ENCODE results near the gene CSK.
A peak's percentile ranks its signal among the peaks of the same experiment; 100 is the strongest.

The CSK gene

DNA sequence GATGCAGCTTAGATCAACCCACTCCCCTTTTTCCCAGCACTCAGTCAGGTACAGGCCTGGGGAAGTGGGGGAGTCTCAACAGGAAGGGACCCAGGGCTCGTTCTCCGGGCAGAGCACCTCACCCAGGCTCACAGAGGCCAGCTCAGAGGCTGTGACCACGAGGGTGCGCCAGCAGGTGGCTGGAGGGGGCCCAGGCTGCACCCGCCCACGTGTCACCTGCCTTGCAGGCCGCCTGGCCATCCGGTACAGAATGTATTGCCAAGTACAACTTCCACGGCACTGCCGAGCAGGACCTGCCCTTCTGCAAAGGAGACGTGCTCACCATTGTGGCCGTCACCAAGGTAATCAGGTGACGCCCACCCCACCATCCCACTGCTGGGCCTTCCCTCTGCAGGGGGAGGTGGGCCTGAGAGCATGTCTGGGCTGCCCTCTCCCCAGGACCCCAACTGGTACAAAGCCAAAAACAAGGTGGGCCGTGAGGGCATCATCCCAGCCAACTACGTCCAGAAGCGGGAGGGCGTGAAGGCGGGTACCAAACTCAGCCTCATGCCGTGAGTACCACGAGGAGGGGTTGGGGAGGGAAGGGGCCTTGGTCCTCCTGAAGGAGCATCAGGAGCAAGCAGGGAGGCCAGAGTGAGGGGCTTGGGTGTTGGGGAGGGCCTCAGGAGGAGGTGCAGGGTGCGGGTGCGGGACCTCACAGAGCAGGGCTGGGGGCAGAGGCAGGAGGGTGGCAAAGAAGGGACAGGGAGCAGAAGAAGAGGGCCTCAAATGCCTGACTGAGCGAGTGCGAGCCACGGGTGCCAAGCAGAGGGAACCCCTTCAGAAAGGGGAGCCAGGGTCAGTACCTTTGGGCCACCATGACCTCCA lies 16.7 kb downstream of the CSK start:
- intact Hi-C loops (cut with DNase I) = no loop called here
- DNase-seq = peak in 1 of 10 donors; percentile 79

DNA sequence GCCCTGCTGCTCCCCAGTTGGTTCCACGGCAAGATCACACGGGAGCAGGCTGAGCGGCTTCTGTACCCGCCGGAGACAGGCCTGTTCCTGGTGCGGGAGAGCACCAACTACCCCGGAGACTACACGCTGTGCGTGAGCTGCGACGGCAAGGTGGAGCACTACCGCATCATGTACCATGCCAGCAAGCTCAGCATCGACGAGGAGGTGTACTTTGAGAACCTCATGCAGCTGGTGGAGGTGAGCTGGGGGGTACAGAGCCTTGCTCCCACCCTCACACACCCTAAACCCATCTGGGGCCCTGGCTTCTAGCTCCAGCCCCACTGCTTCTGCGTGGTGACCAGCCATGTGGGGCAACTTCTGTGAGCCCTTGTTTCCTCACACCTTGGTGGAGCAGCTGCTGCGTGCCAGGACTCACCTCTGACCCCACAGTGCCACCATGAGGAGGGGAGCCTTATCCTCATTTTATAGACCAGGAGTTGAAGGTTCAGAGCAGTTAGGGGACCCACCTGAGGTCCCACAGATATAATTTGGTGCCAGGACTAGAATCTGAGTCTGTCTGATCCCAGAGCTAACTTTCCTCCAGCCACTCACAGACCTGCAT lies 17.5 kb downstream of the CSK start:
- DNase-seq = no peak
- intact Hi-C loops (cut with DNase I) = no loop called here

DNA sequence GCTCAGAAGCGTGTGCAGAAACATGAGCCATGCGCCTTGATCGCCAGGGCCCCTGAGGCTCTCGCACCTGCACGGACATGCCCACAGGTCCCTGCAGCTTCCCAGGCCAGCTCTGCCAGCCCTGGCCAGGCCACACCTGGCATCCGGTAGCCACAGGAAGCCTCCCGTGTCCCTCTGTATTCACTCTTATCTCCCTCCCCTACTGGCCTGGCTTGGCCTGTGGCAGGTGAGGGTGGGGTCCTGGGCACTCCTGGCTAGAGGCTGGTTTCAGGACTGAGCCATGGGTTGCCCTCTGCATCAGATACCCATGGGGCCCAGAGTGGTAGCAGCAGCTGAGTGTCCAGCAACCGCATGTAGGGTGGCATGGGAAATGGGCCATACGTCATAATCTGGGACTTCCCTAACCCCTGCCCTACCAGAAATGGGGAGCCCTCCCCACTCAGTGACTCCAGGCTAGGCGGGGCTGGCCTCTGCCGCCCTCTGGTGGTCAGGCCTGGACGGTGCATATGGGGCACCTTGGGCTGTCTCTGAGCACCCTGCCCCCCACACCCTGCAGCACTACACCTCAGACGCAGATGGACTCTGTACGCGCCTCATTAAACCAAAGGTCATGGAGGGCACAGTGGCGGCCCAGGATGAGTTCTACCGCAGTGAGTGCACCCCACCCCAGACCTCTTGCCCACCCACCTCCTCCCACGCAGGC lies 18.1 kb downstream of the CSK start:
- intact Hi-C loops (cut with DNase I) = loop anchor here (1.0 kb wide), 1 partner anchor 29 kb away; no protein-coding TSS in a partner anchor

DNA sequence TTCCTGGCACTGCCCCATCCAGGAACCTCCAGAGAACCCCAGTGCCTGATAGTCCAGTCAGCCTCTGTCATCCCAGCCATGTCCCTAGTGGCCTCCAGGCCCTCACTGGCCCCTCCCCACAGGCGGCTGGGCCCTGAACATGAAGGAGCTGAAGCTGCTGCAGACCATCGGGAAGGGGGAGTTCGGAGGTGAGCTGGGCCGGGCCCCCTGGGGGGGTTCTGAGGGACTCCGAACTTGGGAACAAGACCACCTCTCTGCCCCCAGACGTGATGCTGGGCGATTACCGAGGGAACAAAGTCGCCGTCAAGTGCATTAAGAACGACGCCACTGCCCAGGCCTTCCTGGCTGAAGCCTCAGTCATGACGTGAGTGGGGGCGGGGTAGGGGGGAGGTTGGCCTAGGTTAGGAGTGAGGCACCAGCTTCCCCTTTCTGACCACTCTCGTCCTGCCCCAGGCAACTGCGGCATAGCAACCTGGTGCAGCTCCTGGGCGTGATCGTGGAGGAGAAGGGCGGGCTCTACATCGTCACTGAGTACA lies 18.7 kb downstream of the CSK start:
- DNase-seq = peak in 1 of 10 donors; percentile 68
- intact Hi-C loops (cut with DNase I) = loop anchor here (1.0 kb wide), 1 partner anchor 29 kb away; no protein-coding TSS in a partner anchor

More for the DNA sequence above, 18.1 kb downstream of the CSK start:
- DNase-seq = peak in 9 of 10 donors; percentile 53 to 96 (median 71)

DNA sequence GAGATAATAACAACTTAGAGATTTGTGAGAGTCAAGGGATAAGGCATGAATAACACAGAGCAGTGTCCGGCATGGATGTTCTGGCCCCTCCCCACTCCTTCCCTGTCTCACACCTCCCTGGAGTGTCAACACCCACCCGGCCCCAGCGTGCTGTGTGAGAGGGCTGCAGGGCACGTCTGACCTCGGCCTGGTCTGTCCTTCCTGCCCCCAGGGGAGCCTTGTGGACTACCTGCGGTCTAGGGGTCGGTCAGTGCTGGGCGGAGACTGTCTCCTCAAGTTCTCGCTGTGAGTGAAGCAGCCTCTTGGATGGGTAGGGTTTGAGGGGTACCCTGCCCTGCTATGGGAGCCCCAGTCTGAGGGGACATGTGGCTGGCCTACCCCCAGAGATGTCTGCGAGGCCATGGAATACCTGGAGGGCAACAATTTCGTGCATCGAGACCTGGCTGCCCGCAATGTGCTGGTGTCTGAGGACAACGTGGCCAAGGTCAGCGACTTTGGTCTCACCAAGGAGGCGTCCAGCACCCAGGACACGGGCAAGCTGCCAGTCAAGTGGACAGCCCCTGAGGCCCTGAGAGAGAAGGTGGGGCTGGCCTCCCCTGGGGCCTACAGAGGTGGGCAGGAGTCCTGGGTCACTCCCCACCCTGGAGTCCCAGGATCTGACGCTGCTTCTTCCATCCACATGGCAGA lies 19.6 kb downstream of the CSK start:
- intact Hi-C loops (cut with DNase I) = no loop called here
- peak in 1 of 10 donors; percentile 79 for DNase-seq

DNA sequence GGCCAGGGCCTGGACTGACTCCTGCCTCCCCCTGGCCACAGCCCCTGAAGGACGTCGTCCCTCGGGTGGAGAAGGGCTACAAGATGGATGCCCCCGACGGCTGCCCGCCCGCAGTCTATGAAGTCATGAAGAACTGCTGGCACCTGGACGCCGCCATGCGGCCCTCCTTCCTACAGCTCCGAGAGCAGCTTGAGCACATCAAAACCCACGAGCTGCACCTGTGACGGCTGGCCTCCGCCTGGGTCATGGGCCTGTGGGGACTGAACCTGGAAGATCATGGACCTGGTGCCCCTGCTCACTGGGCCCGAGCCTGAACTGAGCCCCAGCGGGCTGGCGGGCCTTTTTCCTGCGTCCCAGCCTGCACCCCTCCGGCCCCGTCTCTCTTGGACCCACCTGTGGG lies 20.4 kb downstream of the CSK start:
- intact Hi-C loops (cut with DNase I) = no loop called here
- DNase-seq = no peak

DNA sequence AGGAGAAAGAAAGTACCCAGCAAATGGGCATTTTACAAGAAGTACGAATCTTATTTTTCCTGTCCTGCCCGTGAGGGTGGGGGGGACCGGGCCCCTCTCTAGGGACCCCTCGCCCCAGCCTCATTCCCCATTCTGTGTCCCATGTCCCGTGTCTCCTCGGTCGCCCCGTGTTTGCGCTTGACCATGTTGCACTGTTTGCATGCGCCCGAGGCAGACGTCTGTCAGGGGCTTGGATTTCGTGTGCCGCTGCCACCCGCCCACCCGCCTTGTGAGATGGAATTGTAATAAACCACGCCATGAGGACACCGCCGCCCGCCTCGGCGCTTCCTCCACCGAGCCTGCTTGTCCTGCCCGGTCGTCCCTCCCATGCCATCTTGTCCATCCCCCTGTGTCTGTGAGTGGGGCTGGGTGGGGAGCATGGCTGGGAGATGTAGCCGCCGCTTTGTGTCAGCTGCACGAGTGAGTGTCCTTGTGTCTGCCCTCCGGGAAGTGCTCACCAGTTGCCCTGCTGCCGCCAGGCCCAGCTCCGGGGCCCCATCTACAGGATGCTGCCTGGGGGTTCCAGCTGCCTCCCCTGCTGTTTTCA lies 21.1 kb downstream of the CSK start:
- intact Hi-C loops (cut with DNase I) = no loop called here
- DNase-seq = no peak

DNA sequence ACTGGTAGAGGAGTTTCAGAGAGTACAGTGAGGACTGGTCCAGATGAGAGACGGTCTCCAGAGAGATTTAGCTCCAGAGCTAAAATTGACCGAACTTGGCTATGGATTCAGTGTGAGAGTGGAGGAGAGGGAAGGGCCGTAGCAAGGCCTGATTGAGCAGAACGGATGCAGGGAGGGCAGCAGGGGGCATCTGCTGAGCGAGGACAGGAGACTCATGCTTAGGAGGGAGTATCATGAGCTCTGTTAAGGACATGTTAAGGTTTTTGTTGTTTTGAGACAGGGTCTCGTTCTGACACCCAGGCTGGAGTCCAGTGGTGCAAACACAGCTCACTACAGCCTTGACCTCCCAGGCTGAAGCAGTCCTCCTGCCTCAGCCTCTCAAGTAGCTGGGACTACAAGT lies 23.1 kb downstream of the CSK start:
- intact Hi-C loops (cut with DNase I) = no loop called here
- DNase-seq = no peak

DNA sequence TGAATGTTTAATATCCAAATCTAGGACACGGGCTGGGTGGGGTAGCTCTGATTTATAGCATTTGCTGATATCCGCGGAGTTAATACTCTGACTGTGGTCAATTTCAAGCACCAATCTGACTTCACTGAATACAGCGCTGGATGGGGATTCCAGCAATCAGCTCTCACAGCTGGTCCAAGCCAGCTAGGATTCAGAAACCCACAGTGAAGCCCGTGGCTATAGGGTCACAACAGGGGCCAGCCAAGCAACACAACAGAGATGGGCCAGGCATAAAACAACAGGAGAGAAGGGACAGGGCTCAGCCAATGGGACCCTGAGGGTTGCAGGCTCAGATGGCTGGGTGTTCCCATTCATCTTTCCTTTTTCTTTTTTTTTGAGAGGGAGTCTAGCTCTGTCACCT lies 25.4 kb downstream of the CSK start:
- DNase-seq = peak in 1 of 10 donors; percentile 51

DNA sequence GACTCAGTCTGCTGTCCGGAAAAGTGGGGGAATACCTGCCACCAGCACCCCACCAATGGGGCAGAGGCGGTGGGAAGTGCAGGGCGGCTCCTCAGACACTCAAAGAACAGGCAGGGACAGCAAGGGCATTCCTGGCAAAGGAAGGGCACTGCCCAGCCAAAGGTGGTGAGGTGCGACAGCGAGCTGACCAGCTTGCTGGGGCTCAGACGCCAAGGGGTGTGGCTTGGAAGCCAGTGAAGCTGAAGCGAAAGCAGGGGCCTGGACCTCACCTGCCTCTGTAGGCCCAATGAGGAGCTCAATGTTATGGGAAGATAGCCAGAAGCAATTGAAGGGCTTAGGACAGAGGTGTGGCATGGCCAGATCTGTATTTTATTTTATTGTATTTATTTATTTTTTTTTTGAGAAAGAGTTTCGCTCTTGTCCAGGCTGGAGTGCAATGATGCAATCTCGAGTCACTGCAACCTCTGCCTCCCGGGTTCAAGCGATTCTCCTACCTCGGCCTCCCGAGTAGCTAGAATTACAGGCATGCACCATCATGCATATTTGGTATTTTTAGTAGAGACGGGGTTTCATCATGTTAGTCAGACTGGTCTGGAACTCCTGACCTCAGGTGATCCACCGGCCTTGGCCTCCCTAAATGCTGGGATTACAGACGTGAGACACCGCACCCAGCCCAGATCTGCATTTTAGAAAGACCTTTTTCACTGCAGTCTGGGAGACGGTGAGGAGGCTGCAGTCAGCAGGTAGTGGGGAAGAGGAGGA lies 26.4 kb downstream of the CSK start:
- peak in 1 of 10 donors; percentile 48 for DNase-seq
- intact Hi-C loops (cut with DNase I) = no loop called here

More for the DNA sequence above, 25.4 kb downstream of the CSK start:
- intact Hi-C loops (cut with DNase I) = no loop called here

DNA sequence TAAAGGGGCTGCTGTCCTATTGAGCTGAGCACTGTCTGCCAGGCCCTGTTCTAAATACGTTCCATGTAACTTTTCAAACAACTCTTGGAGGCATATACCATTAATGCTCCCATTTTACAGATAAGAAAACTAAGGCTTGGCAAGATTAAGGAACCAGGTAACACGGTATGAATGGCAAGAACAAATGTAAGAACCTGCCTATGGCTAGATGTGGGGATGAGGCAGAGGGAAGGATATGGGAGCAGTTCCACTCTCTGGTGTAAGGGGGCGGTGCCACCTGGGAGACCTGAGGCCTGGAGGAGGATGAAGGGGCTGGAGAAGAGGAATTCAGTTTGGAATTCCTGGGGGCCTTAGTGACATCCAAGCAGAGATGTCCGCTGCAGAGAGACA lies 27.0 kb downstream of the CSK start:
- DNase-seq = no peak
- intact Hi-C loops (cut with DNase I) = no loop called here

DNA sequence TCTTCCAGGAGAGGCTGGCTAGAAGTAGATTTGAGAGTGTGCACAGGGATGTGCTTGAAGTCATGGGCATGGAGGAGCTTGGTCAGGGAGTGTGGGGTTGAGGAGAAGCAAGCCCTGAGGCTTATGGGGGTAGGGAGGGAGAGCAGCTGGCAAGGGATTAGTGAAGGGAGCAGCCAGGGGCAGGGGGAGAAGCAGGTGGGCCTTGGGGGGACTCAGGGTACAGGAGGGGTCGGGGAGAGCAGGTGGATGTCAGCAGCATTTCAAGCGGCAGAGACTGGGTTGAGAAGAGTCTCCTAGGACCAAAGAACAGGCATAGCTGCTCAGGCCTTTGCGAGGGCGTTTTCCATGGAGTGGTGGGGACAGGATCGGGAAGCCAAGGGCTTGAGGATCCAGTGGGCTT lies 27.4 kb downstream of the CSK start:
- DNase-seq = no peak
- intact Hi-C loops (cut with DNase I) = no loop called here

DNA sequence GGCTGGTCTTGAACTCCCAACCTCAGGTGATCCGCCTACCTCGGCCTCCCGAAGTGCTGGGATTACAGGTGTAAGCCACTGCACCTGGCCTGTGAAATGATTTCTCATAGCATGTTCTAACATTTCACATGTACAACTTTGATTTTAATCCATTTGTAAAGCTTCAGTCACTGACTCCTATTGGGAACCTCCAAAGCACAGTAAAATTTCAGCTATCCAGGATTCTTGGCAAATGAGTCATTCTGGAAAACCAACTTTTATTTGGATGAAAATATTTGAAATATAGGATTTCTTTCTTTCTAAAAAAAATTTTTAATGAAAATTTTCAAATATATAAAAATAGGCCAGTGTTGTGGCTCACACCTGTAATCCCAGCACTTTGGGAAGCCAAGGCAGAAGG lies 28.1 kb downstream of the CSK start:
- no peak for DNase-seq
- intact Hi-C loops (cut with DNase I) = no loop called here

DNA sequence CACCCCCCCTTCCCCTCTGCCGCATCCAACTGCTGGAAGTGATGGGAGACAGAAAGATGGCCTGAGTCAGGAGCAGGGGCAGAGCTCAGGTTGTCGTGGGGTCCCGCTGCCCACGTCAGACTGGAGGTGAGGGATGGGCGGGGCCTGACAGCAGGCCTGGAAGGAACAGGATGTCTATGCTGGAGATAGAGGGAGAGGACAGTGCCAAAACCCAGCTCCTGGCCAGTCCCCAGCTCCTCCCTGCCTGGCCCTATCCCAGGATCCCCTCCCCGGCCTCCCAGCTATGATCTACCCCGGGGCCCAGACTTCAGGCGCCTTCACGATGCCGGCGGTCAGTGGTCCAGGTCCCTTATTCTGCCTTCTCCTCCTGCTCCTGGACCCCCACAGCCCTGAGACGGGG lies 30.7 kb downstream of the CSK start, which contains the start of gene LMAN1L:
LMAN1L (plus strand) TSS at position 303 of the 400 bp plus-strand sequence; CDS start at position 323, 20 bp downstream.
- peak in 2 of 10 donors; percentile 47 to 55 for DNase-seq
- intact Hi-C loops (cut with DNase I) = no loop called here

DNA sequence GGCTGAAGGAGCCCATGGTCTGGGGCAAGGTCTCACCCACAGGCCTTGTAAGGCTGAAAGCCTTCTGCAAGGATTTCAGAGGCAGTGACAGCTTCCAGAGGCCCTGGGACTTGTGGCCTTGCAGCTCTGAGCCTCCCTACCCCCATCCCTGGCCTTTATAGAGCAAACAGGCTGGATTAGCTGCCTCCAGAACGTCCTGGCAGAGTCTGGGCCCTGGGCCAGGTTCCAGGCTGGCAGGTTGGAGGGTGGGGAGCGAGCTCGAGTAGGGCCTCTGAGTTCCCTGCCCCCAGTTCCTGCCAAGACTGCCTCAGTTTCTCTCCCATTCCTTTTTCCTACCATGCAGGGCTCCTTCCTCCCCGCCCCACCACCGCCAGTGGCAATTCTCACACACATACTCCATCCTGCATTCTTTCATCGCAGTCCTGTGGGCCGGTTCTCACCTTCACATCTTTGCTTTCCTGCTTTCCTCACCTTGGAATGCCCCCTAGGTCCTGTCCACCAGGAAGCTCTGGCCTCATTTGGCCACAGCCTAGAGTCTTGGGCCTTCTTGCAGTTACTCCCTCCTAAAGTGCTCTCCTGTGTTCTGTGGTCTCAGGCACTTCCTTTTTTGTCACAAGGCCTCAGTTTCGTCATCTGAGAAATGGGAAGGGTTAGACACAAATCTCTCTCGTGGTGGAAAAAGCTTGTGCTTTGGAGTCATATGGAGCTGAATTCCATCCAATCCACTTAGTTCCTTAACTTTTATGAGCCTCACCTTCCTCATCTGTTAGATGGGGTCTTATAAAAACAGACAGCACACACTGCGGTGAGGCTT lies 33.4 kb downstream of the CSK start:
- peak in 1 of 10 donors; percentile 58 for DNase-seq
- intact Hi-C loops (cut with DNase I) = no loop called here

DNA sequence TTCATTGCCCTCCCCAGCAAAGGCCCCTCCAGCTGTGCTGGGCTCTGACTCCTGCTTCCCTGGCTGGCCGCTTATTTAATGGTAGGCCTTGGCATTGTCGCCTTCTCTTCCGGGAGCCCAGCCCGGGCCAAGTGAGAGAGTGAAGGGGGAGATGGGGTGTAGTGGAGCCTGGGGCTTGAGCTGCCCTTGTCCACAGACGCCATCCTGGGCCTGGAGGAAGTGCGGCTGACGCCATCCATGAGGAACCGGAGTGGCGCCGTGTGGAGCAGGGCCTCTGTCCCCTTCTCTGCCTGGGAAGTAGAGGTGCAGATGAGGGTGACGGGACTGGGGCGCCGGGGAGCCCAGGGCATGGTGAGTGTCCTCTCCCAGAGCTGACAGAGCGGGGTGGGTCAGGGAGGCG lies 34.1 kb downstream of the CSK start:
- intact Hi-C loops (cut with DNase I) = no loop called here
- DNase-seq = peak in 1 of 10 donors; percentile 83

DNA sequence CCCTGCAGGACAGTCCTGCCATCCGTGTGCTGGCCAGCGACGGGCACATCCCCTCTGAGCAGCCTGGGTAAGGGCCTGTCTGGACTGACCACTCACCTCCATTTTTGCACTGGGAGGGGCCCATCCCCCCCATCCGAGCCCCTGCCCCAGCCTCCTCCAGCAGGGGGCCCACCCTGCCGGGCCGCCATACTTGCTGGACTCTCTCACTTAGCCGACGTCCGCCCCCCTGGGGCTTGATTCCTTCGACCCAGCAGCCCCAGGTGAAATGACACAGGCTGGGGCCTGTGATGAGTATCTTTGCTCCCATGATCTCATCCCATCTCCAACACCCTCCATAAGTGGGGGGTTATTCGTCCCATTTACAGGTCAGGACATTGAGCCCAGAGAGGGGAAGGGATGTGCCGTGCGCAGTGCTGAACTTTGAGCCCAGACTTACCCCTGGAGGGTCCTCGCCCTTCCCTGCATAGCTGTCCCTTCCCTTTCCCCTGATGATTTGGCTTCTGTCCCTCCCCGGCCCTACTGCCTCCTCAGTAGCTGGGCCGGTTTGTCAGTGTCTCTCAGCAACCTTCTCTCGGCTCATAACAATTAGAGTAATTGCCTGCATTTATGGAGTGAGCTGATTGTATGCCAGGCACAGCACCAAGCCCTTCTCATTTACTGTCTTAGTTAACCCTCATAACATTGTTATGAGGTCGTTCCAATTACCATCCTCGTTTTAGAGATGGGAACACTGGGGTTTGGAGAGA lies 34.9 kb downstream of the CSK start:
- intact Hi-C loops (cut with DNase I) = no loop called here
- no peak for DNase-seq

DNA sequence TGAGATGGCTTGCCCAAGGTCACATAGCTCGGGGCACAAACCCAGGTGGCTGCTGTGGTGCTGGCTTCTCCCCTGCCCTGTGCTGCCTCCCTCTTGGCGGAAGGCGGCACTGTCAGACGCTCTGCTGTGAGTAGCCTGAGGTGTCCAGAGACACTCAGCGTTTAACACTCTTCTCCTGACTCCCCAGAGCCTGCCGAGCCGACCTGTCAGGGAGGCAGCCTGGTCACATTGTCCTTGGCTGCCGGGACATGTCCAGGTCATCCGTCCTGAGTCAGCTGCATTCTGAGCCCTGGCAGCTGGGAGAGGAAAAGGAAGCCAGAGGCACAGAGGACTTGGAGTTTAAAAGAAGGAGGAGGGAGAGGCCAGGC lies 35.5 kb downstream of the CSK start:
- peak in 2 of 10 donors; percentile 36 to 82 for DNase-seq
- intact Hi-C loops (cut with DNase I) = no loop called here

Data from posterior cingulate gyrus (tissue), 11 donors.